ENCODE data around the gene DIPK1A. TPM values are rescaled to one million over a fixed set of nuclear protein-coding genes. Genes with fewer than 3 reads are reported as not detected.

DIPK1A gene
- total RNA-seq, 2 experiments from 2014 or later, result 13.1 to 14.4 TPM

DNA sequence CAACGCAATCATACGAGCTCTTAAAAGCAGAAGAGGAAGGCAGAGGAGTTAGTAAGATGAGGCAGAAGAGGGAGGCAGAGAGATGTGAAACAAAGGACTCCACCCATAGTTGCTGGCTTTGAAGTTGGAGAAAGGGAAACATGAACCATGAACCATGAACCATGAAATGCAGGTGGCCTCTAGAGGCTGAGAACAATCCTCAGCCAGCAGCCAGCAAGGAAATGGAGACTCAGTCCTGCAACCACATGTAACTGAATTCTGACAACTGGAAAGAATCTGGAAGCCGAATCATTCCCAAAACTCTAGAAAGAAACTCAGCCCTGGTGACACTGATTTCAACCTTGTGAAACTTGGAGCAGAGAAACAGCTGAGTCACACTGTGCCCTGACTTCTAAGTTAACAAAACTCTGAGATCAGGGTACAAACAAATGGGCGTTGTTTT, 10.1 kb downstream of the DIPK1A start:
- ChIA-PET CTCF (interaction anchor here (0.6 to 4.6 kb wide), 14 partner anchors 11 to 119 kb away, joined by 3 to 51 read pairs (median 6); partner anchors contain the start of genes DIPK1A and RPL5), POLR2A (interaction anchor here (2.2 to 2.8 kb wide), 2 partner anchors 10 to 11 kb away, joined by 13 to 20 read pairs; partner anchors contain the start of gene DIPK1A)
- H3K27ac Mint-ChIP-seq, result no peak overlapping the region
- H3K36me3 Mint-ChIP-seq (ENCODE audit: low read depth), result peaks cover 6% of the 10 kb centered on the region
- H3K4me3 Mint-ChIP-seq, result no peak overlapping the region
- DNase-seq (peak; percentile 45), ATAC-seq (peak; percentile 69)
- no peaks in the 10 kb centered on the region for H3K27me3 Mint-ChIP-seq (ENCODE audit: low read depth)
- H3K4me1 Mint-ChIP-seq (ENCODE audit: low read depth), result peaks cover 38% of the 10 kb centered on the region
- H3K9me3 Mint-ChIP-seq (ENCODE audit: insufficient read depth), result no peaks in the 10 kb centered on the region

DNA sequence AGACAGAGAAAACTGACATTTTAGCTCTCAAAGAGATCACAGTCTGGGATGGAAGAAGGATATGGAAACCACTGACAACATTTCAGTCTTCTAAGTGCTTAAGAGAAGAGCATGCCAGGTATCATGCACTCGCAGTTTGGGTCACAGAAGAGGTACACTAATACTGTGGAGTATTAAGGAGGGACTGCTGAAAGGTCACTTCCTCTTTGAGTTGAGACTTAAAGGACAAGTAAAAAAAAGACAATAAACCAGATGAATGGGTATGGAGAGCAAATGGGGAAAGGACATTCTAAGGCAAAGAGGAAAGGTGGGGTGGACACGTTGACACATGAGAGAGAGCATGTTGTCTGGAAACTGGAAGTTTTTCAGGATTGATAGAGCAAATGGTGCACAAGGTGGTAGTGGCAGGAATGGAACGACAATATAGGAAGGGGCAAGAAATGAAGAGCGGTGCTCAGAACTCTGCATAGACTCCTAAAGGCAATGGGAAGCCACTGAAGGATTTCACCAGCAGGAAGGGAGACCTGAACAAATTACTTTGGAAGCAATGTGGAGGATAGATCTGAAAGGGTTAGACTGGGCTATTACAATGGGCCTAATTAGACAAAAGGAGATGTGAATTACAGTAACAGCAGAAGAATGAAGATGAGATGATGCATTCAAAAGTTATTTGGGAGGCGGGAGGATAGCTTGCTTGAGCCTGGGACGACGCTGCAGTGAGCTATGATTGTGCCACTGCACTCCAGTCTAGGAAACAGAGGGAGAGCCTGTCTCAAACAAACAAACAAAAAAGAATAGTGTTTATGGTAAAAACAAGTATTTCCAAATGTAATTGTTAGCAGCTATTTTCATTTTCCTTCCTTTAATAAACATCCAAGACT, 11.1 kb downstream of the DIPK1A start:
- ChIA-PET POLR2A (interaction anchor here (1.0 to 2.2 kb wide), 2 partner anchors 11 to 78 kb away, joined by 3 to 20 read pairs; partner anchors contain the start of gene DIPK1A), CTCF (interaction anchor here (0.6 to 4.6 kb wide), 17 partner anchors 8 to 118 kb away, joined by 3 to 51 read pairs (median 5); partner anchors contain the start of genes DIPK1A and RPL5)
- DNase-seq (no peak), ATAC-seq (no peak)
- no peak overlapping the region for H3K4me3 Mint-ChIP-seq
- H3K36me3 Mint-ChIP-seq (ENCODE audit: low read depth), result peaks cover 6% of the 10 kb centered on the region
- no peak overlapping the region for H3K27ac Mint-ChIP-seq
- no peaks in the 10 kb centered on the region for H3K9me3 Mint-ChIP-seq (ENCODE audit: insufficient read depth)
- H3K27me3 Mint-ChIP-seq (ENCODE audit: low read depth), result no peaks in the 10 kb centered on the region
- peaks cover 34% of the 10 kb centered on the region for H3K4me1 Mint-ChIP-seq (ENCODE audit: low read depth)

DNA sequence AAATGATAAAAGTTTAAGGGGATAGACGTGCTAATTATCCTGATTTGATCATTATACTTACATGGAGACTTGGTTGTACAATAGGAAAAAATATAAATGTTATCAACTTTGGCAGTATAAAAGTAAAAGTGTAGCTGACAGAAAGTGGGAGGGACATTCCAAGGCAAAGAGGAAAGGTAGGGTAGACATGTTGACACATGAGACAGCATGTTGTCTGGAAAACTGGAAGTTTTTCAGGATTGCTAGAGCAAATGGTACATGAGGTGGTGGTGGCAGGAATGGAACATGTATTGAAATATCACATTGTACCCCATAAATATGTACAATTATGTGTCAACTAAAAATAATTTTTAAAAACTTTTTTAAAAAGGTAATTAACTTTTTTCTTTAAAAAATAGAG, 13.2 kb downstream of the DIPK1A start:
- no peak for ATAC-seq
- POLR2A ChIA-PET, result no interaction called here

DNA sequence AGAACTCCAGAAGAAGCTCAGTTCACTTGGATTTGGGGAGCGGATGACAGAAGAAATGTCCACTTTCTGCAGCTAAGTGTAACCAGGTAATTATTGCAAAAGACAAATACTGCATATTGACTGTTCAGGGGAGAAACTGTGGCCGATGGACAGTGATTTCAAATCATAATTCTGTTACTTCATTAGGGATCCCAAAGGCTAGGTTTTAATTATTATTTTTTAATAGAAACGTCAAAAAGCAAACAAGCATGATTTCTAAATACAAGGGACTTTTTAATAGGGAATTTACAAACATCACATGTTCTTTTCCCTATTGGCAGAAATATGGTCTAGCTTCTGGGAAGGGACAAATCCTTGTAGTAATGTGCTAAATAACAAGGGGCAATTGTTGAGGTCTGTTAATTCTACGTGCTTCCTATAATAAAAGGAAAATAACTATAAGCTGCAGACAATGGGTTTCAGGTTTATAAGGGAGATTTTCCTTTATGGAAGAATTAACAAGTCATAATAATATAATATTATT, 15.5 kb downstream of the DIPK1A start:
- H3K27me3 Mint-ChIP-seq (ENCODE audit: low read depth), result no peaks in the 10 kb centered on the region
- H3K4me1 Mint-ChIP-seq (ENCODE audit: low read depth), result peaks cover 11% of the 10 kb centered on the region
- ChIA-PET CTCF (interaction anchor here (0.7 to 2.1 kb wide), 3 partner anchors 48 to 86 kb away, joined by 3 to 8 read pairs (median 6); no protein-coding TSS in a partner anchor), POLR2A (no interaction called here)
- DNase-seq, result no peak
- H3K4me3 Mint-ChIP-seq, result no peak overlapping the region
- ATAC-seq, result no peak
- H3K27ac Mint-ChIP-seq, result no peak overlapping the region
- H3K36me3 Mint-ChIP-seq (ENCODE audit: low read depth), result peaks cover 2% of the 10 kb centered on the region
- no peaks in the 10 kb centered on the region for H3K9me3 Mint-ChIP-seq (ENCODE audit: insufficient read depth)

More for the DNA sequence above, 13.2 kb downstream of the DIPK1A start:
- Mint-ChIP-seq H3K27ac (no peak overlapping the region), H3K4me3 (no peak overlapping the region), H3K4me1 (ENCODE audit: low read depth) (peaks cover 26% of the 10 kb centered on the region), H3K9me3 (ENCODE audit: insufficient read depth) (no peaks in the 10 kb centered on the region), H3K36me3 (ENCODE audit: low read depth) (peaks cover 2% of the 10 kb centered on the region), H3K27me3 (ENCODE audit: low read depth) (no peaks in the 10 kb centered on the region)
- CTCF ChIA-PET, result interaction anchor here (0.8 to 1.5 kb wide), 5 partner anchors 10 to 88 kb away, joined by 3 to 8 read pairs (median 4); no protein-coding TSS in a partner anchor
- no peak for DNase-seq

DNA sequence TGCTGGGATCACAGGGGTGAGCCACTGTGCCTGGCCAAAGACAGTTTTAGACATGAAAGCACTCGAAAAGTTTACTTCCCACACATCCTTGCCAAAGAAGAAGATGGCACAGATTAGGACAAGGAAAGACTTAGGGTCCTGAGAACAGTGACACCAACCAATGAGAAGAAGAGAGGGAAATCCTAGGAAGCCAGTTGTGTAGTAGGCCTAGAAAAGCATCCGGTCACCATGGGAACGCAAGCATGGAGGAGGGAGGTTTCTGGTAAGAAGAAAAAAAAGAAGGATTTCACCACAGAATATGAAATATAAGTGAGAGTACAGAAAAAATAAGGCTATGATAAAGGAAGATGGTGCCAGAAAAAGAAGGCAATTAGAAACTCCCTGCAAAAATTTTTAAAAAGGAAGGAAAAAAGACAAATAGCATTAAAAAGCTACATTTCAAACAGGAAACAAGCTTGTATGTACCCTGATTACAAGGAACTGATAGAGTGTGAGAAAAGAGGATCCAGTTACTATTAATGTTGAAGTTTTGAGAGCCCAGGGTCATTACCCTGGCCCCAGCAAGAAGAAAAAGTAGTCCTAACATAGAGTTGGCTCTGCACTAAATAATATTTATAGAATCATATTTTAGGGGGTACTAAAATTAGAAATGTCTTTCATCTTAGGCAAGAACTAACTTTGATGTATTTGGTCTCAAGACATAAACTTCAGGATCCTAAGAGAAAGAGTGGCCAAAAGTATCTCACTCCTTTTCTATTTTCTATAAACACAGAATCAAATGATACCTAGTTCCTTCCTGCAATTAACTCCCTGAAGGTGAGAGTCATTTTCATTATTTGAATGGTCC, 16.1 kb downstream of the DIPK1A start:
- ChIA-PET POLR2A (no interaction called here), CTCF (interaction anchor here (0.9 to 2.1 kb wide), 4 partner anchors 16 to 60 kb away, joined by 3 to 8 read pairs (median 3); partner anchors contain the start of gene DIPK1A)
- DNase-seq (no peak), ATAC-seq (no peak)
- Mint-ChIP-seq H3K27me3 (ENCODE audit: low read depth) (no peaks in the 10 kb centered on the region), H3K36me3 (ENCODE audit: low read depth) (peaks cover 2% of the 10 kb centered on the region), H3K9me3 (ENCODE audit: insufficient read depth) (no peaks in the 10 kb centered on the region), H3K4me3 (no peak overlapping the region), H3K4me1 (ENCODE audit: low read depth) (peaks cover 11% of the 10 kb centered on the region), H3K27ac (no peak overlapping the region)

DNA sequence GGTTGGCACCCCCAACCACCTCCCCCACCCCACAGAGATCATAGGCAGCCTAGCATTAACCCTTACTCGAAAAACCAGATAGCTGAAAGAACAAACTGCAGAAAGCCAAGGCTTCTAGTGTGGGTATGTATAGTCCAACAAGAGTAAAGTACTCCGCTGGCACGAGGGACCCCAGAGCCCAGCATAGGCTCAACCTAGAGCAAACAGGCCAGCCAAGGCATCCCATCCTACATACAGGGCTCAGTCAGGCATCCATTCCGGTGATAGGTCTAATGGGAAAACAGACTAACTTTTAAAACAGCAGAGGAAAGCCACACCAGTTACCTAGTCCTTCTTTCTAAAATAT, 17.8 kb downstream of the DIPK1A start:
- Mint-ChIP-seq H3K36me3 (ENCODE audit: low read depth) (peaks cover 8% of the 10 kb centered on the region), H3K27me3 (ENCODE audit: low read depth) (no peaks in the 10 kb centered on the region), H3K27ac (no peak overlapping the region), H3K4me1 (ENCODE audit: low read depth) (peaks cover 11% of the 10 kb centered on the region), H3K4me3 (no peak overlapping the region), H3K9me3 (ENCODE audit: insufficient read depth) (no peaks in the 10 kb centered on the region)
- ChIA-PET CTCF (interaction anchor here (0.8 to 1.9 kb wide), 6 partner anchors 17 to 84 kb away, joined by 3 to 7 read pairs (median 6); no protein-coding TSS in a partner anchor), POLR2A (no interaction called here)
- no peak for DNase-seq
- ATAC-seq, result no peak

DNA sequence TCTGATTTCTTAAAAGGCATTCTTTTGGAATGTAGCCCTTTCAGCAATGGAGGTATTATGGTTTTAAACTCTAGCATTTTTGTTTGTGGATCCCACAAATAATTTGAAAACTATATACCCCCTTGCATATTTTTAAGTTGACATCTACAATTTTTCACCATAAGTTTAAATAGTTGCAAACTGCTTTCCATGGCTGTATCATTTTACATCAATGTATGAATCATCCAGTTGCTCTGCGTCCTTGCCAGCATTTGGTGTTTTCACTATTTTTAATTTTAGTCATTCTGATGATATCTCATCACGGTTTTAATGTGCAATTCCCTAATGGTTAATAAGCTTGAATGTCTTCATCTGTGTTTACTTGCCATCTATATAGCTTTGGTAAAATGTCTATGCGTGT, 20.7 kb downstream of the DIPK1A start:
- ChIA-PET POLR2A (interaction anchor here (0.6 kb wide), 1 partner anchor 241 kb away, joined by 4 read pairs; no protein-coding TSS in a partner anchor), CTCF (interaction anchor here (0.8 to 2.5 kb wide), 4 partner anchors 9 to 82 kb away, joined by 3 to 6 read pairs (median 4); no protein-coding TSS in a partner anchor)
- DNase-seq, result no peak
- no peaks in the 10 kb centered on the region for H3K9me3 Mint-ChIP-seq (ENCODE audit: insufficient read depth)
- H3K4me3 Mint-ChIP-seq, result no peak overlapping the region
- no peaks in the 10 kb centered on the region for H3K27me3 Mint-ChIP-seq (ENCODE audit: low read depth)
- H3K36me3 Mint-ChIP-seq (ENCODE audit: low read depth), result peaks cover 6% of the 10 kb centered on the region
- ATAC-seq, result no peak
- no peak overlapping the region for H3K27ac Mint-ChIP-seq
- H3K4me1 Mint-ChIP-seq (ENCODE audit: low read depth), result peaks cover 18% of the 10 kb centered on the region

DNA sequence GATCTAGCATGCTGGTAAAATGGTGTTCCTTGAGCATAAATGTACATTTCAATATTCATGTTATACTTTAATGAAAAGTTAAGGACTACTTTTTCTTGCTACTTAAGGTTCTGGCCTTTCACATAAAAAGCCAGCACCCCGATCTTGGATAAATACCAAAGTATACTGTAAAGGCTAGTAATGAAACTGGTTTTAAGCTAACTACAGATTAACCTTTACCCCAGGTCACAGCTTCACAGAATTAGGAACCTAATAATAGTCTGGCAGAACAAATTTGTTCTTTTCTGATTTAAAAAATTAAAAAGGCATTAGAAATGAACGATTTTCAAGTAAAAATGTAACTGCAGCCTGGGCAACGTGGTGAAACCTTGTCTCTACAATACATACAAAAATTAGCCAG, 23.5 kb downstream of the DIPK1A start:
- no peak for DNase-seq
- ChIA-PET POLR2A (no interaction called here), CTCF (interaction anchor here (1.5 kb wide), 1 partner anchor 79 kb away, joined by 3 read pairs; no protein-coding TSS in a partner anchor)
- no peaks in the 10 kb centered on the region for H3K27me3 Mint-ChIP-seq (ENCODE audit: low read depth)
- H3K4me3 Mint-ChIP-seq, result no peak overlapping the region
- H3K36me3 Mint-ChIP-seq (ENCODE audit: low read depth), result peaks cover 6% of the 10 kb centered on the region
- H3K9me3 Mint-ChIP-seq (ENCODE audit: insufficient read depth), result no peaks in the 10 kb centered on the region
- H3K4me1 Mint-ChIP-seq (ENCODE audit: low read depth), result peaks cover 11% of the 10 kb centered on the region
- H3K27ac Mint-ChIP-seq, result no peak overlapping the region
- no peak for ATAC-seq

DNA sequence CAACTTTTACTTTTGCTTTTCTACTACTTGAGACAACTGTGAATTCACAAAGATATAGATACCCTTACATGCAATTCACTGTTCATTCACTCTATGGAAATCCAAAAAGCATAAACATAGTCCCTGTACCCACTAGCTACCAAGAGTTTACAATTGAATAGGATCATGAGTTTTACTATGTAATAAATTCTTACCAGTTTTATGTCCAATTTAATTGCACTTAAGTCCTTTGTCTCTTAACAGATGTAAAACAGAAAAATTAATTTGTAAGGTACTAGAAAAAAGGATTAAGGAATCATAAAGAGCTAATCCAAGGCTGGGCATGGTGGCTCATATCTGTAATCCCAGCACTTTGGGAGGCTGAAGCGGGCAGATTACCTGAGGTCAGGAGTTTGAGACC, 24.4 kb downstream of the DIPK1A start:
- ChIA-PET POLR2A (no interaction called here), CTCF (interaction anchor here (1.5 kb wide), 1 partner anchor 78 kb away, joined by 3 read pairs; no protein-coding TSS in a partner anchor)
- Mint-ChIP-seq H3K27ac (no peak overlapping the region), H3K36me3 (ENCODE audit: low read depth) (peaks cover 6% of the 10 kb centered on the region), H3K4me1 (ENCODE audit: low read depth) (peaks cover 11% of the 10 kb centered on the region), H3K9me3 (ENCODE audit: insufficient read depth) (no peaks in the 10 kb centered on the region), H3K27me3 (ENCODE audit: low read depth) (no peaks in the 10 kb centered on the region), H3K4me3 (no peak overlapping the region)
- no peak for DNase-seq
- ATAC-seq, result no peak

DNA sequence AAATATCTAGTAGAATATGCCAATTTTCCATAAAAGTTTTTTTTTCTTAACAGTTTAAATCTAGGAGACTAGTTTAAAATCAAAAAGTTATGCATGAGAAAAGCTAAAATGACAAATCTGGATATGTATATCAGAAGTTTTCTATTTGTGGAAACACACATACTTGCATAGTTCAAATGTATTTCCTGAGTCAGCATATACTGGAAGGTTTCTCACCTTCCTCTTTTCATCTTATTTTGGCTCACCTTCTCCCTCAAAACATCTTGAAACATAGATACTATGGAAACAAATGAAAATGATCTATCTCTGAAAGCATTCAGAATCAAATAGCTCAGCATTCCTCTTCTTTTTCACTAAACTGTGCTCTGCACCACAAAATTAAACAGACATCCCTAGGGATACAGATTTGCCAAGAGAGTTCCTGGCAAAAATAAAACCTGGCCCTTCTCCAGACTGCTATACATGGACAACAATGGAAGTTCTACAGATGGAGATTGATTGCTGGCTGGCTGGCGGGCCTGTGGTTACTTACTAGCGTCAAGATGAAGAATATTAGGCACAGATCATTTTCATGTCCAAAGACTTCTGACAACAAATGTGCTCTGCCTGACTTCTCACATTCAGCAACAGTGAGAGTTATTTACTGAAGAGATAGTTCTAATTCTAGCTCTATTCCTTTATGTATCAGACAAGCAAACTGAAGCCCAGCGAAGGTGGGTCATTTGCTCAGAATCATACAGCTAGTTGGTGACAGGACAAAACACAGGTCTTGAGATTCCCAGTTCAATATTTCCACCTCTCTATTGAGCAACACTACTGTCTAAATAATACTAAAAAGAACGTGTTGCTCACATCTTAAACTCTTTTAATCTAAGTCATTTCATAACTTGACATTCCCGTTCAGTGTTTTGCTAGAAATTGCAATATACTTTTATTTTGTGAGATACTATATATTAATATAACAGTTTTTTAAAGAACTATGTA, 26.6 kb downstream of the DIPK1A start:
- H3K36me3 Mint-ChIP-seq (ENCODE audit: low read depth), result peaks cover 13% of the 10 kb centered on the region
- no peaks in the 10 kb centered on the region for H3K27me3 Mint-ChIP-seq (ENCODE audit: low read depth)
- H3K4me3 Mint-ChIP-seq, result no peak overlapping the region
- CTCF ChIA-PET, result interaction anchor here (0.6 to 2.4 kb wide), 3 partner anchors 10 to 75 kb away, joined by 3 to 7 read pairs (median 4); no protein-coding TSS in a partner anchor
- ATAC-seq, result no peak
- peaks cover 20% of the 10 kb centered on the region for H3K4me1 Mint-ChIP-seq (ENCODE audit: low read depth)
- POLR2A ChIA-PET, result no interaction called here
- no peak overlapping the region for H3K27ac Mint-ChIP-seq
- no peak for DNase-seq
- no peaks in the 10 kb centered on the region for H3K9me3 Mint-ChIP-seq (ENCODE audit: insufficient read depth)

All from activated CD8-positive, alpha-beta T cell treated with anti-CD3 and anti-CD28 coated beads, Interleukin-2, amount 10 ng/mL, durations not matched to agents 7 days and 5 days (primary cell).